NCI-H128 (cell line): ENCODE data around the gene RNF145.
"Not testable (repeated sequence)": the region's sequence is repeated elsewhere in the genome, so short reads cannot be mapped to it uniquely, and the experiment has no call there.

Experiments
- DNase-seq: peaks from one replicate; lab custom pipeline; 2025; ENCODE audit not compliant: unreplicated experiment; lab: John Stamatoyannopoulos, UW

Gene RNF145, protein sequence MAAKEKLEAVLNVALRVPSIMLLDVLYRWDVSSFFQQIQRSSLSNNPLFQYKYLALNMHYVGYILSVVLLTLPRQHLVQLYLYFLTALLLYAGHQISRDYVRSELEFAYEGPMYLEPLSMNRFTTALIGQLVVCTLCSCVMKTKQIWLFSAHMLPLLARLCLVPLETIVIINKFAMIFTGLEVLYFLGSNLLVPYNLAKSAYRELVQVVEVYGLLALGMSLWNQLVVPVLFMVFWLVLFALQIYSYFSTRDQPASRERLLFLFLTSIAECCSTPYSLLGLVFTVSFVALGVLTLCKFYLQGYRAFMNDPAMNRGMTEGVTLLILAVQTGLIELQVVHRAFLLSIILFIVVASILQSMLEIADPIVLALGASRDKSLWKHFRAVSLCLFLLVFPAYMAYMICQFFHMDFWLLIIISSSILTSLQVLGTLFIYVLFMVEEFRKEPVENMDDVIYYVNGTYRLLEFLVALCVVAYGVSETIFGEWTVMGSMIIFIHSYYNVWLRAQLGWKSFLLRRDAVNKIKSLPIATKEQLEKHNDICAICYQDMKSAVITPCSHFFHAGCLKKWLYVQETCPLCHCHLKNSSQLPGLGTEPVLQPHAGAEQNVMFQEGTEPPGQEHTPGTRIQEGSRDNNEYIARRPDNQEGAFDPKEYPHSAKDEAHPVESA

DNA sequence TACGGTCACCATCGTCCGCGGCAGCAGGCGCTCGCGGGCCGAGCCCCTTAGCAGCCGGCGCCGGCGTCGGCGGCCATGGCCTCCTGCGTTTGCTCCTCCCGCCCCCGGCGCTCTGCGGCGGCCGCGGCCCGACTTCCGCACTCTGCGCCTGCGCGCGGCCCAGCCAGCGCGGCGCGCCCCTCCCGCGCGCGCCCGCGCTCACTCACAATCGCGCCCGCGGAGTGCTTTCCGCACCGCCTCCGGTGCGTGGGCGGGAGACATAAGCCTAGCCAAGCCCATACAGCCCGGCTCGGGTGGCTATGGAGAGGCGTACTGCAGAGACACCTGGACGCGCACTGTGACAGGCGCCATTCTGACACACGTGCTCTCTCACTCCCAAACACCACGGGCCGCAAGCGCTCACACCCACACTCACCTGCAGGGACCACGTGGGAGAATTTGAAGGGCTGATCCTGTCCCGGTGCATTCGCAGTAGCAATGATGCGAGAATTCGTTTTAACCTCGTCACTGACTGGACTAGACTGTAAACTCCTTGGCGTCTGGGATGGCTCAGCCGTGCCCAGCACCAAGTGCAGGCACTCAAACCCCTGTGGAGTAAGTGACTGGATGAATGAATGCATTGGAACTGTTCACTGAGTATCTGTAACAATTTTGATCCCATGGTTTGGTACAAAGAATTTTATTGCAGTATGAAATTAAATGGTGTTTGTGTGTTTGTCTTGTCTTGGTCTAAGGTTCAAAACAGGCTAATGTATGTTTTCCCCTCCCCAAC is at the start of gene RNF145:
RNF145 (minus strand) TSS at position 116 of the 772 bp plus-strand sequence. CDS start 5,936 bp downstream, outside the sequence.
- peak; percentile 25 for DNase-seq

DNA sequence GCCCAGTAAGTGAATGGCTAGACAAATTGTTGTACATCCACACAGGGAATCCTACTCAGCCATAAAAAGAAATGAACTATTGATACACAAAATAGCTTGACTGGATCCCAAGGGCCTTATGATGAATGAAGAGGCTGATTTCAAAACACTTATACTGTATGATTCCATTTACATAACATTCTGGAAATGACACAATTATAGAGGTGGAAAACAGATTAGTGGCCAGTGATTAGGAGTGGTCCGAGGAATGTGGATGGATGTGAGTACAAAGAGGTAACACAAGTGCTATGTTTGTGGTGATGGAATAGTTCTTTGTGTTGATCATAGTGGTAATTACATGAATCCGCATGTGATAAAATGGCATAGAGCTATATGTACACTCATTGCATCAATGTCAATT is 49.0 kb upstream of the RNF145 start:
- no peak for DNase-seq

DNA sequence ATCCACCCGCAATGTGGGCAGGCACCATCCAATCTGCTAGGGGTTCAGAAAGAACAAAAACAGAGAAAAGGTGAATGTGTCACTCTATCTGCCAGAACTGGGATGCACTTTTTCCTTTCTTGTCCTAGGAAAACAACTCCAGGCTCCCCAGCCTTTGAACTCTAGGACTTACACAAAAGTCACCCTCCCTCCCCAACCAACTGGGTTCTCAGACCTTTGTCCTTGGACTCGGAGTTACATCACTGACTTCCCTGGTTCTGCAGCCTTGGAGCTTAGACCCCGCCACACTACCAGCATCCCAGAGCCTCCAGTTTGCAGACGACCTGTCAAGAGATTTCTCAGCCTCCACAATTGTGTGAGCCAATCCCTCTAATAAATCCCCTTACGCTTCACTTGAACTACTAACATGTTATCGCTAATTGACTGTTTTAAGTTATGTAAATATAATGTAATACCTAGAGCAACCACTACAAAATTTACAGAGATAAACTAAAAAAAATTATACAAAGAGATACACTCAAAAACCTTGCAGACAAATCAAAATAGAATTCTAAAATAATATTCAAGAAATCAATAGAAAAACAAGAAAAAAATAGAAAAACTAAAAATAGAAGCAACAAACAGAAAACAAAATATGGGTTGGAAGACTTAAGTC is 48.4 kb upstream of the RNF145 start:
- DNase-seq = no peak

DNA sequence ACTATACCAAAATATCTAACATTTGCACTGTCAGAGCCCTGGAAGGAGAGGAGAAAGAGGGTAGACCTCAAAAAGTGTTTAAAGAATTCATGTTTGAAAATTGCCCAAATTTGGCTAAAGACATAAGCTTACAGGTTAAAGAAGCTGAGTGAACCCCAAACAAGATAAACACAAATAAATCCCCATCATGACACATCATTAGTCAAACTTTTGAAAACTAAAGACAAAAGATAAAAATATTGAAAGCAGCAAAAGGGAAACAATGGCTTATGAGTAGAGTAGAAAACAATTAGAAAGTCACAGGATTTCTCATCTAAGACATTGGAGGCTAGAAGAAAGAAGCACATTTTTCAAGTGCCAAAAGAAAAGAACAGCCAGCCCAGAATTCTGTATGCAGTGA is 47.7 kb upstream of the RNF145 start:
- no peak for DNase-seq

DNA sequence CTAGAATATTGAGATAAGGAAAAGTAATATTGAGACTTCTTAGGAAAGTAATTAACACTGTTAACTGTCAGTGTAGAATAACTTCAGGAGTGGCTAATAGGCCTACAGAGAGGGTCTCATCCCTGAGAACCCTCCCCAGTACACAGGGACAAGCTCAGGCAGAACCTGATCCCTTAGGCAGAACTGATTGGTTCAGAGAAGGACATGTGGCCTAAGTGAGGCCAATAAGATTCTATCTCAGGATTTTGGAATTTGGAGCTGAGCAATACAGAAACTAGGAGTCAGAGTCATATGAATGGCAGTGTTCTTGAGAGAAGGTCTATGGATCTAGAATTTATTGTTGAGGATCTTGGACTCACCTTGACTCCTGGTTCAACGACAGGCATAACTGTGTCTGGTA is 42.8 kb upstream of the RNF145 start:
- no peak for DNase-seq

DNA sequence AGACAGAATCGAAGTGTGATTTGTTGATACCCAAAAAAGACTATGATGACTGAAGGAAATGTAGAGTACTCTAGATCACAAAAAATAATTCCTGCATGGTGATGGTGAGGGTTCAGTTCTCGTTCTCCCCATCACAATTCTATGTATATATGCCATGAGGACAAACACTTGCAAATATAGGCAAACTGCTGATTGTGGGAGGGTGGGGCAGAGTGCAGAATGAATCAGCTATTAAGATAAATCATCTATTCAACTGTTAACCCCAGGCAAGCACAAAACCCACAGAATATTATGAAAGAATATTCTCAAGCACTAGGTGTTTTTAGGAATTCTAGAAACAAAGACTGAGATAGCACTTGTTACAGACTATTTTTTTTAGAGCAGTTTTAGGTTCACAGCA is 39.8 kb upstream of the RNF145 start:
- DNase-seq = no peak

DNA sequence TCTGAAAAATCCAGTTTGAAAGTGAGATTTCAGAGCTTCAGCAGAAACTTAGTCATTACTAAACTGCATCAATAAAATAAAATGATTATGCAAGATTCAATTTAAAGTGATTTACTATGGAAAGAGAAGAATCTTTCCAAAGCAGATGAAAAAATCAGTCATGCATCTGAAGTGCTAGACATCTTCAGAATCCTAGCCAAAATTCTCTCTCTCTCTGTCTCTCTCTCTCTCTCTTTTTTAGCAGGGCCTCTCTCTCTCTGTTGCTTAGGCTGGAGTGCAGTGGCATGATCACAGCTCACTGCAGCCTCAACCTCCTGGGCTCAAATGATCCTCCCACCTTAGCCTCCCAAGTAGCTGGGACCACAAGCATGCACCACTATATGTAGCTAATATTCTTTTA is 35.5 kb upstream of the RNF145 start:
- DNase-seq = no peak

DNA sequence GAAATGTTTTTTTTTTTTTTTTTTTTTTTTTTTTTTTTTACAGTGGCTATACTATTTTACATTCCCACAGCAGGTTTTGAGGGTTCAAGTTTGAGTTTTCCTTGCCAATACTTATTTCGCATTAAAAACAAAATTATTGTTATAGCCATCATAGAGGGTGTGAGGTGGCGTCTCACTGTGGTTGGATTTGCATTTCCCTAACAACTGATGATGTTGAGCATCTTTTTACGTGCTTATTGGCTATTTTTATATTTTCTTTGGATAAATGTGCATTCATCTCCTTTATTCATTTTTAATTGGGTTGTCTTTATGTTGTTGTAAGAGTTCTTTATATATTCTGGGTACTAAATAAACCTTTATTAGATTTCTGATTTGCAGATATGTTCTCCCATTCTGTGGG is 34.8 kb upstream of the RNF145 start:
- no peak for DNase-seq

DNA sequence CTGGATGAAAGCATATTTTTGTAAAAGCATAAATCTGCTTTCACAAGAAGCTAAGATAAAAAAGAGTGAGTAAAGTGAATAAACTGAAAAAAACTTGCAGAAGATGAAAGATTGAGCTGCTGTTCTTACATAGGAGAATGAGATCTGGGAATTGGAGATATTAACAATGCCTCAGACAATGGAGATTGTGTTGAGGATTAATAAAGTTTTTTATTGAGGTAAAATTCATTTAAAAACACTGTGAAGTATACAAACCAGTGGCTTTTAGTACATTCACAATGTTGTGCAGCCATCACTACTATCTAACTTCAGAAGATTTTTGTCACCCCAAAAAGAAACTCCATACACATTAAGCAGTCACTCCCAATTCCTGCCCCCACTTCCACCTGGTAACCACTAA is 34.0 kb upstream of the RNF145 start:
- DNase-seq = no peak

DNA sequence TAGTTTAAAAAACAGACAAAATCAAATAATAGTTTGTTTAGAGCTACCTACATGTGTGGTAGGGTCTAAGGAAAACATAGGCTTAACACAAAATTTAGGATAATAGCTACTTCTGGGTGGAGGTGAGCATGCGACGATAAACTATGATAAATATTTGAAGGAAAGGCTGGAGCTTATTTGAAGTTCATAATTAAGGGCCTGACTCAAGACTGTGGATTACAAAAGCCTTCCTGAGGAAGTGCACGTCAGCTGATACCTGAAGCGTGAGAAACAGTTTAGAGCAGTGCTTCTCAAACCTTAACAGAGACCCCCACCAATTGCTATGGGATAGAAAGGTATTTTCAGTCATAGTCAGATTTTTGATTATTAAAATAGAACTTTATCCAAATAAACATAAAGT is 33.3 kb upstream of the RNF145 start:
- no peak for DNase-seq

DNA sequence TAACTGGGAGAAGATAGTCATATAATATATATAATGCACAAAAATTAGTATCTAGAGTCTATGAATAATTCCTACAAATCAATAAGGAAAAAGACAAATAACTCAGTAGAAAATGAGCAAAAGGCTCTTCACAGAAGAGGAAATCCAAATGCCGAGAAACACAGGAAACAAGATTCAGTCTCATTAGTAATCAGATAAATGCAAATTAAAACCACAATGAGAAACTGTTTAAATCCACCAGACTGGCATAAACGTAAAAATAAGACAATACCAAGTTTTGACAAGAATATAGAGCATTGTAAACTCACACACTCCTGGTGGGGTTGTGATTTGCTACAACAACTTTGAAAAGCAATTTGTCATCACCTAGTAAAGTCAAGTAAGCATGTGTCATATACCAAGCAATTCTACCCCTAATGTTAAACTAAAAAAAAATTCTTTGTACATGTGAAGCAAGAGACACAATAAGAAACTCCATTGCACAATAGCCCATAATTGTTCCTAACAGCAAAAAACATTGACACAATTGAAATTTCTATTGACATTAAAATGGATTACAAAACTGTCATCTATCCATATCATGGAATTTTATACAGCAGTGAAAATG is 32.7 kb upstream of the RNF145 start:
- no peak for DNase-seq

DNA sequence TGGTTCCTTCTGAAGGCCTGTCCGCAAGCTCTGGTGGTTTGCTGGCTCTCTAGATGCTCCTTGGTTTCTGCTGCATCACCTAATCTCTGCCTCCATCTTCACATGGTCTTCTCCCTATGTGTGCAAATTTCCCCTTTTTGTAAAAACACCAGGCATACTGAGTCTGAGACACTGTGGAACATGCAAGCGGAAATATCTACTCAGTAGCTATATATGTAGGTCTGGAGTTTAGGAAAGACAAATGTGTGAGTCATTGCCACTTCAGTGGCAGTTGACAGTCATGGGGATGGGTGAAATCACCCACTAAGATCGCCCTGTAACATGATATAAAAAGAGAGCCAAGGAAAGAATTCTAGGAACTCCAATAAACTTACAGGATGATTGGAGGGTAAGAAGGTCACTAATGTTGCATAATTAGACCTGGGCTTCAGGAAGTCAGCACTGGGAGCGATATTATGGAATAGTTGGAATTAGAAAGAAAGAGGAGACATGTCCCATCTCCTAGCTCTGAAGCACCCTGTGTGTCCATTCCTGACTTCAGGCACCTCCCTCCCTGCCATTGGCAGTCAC is 31.0 kb upstream of the RNF145 start:
- DNase-seq = no peak

DNA sequence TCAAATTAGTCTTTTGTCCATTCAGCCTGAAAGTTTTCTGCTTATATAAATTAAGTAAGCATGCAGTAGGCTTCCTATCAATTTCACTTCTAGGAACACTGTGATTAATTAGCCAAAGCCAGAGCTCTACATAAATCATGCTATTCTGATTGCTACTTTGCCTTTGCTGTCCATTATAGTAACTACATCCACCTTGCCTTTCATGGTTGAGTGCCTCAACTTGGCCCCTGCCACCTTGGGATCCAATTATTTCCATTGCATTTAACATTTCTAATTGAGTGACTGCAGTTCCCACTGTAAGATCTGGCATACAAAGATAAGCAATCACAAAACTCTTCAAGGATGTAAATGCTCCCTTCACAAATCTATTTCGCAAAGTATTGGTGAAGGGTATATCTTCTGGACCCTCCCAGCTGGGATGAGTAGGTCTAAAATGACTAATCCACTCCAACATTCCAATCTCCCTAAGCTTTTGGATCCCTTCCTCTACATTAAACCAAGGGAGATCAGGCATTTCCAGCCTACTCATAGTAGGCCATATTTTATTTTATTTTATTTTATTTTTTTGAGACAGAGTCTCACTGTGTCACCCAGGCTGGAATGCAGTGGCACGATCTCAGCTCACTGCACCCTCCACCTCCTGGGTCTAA is 26.6 kb upstream of the RNF145 start:
- not testable (repeated sequence) for DNase-seq

DNA sequence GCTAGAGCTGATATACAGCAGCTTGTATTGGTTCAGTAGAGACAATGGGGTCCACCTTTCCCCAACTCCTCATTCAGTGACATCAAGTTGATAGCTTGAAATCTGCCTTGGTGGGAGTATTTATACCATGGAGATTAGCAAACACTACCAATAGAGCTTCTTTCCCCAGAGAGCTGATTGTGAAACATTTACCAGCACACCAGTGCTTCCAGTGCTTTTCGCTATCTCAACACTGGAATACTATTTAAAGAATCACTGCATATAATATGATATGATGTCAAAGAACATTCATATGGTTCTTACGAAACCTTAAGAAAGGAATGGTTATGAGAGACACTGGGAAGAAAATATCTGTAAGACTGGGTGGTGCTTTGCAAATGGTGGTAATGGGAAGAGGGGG is 21.8 kb upstream of the RNF145 start:
- no peak for DNase-seq

DNA sequence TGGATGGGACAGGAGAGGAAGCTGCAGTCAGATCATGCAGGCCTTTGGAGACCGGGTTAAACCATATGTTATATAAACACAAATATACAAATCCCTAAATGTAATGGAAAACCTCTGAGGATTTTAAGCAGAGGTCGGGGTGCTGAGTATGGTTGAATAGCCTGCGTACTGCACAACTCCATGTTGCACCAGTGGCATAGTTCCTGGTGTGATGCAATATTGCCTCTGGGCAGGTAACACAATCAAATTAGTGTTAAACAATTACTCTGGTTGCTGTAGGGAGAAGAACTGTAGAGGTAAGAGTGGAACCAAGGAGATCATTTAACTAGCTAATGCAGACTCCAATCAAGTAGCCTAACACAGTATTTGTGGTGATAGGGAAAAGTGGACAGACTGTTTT is 21.3 kb upstream of the RNF145 start:
- no peak for DNase-seq

DNA sequence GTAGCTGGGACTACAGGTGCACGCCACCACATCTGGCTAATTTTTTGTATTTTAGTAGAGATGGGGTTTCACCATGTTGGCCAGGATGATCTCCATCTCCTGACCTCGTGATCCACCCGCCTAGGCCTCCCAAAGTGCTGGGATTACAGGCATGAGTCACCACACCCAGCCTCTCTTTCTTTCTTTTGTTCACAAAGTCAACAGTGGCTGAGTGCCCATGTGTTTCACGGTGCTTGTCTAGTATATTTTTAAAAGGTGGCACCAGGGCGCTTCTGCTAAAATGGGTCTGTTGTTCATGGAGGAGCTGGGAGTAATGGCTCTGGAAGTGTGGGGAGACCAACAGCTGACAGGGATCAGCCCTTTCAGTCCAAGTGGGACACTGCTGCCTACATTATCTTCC is 18.7 kb upstream of the RNF145 start:
- DNase-seq = not testable (repeated sequence)

DNA sequence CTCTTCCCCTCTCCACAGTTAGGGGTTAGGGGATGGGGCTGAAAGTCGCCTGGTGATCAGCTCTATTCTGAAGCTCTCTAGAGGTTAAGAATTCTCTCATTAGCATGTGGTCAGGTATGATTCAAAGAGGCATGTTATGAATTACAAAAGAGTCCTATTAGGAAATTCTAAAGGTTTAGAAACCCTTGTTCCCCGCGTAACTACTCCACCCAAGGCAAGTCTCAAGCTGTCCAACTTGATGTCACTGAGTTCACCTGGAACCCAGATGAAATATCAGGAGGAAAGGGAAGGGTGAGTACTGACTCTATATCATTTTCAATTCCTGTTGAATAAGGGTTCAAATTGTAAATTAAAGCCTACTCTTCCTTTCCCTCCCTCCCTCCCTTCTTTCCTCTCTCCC is 18.1 kb upstream of the RNF145 start:
- no peak for DNase-seq

DNA sequence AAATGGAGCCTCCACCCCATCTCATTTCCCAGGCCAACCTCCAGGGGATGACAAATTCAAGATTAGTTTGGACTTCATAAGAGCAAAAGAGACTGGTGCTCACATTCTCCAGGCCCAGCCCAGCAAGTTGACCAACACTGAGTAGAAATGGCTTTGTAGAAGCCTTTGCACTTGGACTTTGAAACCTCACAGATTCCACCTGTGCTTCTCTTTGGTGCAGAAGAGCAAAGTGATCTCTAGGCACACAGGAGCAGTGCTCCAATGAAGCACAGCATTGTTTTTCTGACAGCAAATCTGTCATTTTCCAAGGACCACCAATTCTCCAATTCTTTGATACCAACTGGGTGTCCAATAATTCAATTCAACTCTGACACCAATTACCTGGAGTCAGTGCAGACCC is 17.1 kb upstream of the RNF145 start:
- no peak for DNase-seq

DNA sequence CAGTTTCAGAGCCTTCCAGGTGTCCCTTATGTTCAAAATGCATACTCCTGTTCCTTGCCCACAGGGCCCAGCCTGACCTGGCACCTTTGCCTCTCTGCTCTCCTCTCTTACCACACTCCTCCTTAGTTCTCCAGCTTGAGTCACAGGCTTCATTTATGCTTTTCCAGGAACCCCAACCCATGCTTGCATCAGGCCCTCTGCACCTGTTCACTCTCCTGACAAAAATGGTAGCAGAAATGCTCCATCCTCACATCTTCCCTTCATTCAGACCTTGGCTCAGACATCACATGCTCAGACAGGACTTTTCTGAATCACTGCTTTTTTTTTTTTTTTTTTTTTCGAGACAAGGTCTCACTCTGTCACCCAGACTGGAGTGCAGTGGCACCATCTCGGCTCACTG is 15.1 kb upstream of the RNF145 start:
- DNase-seq = no peak

DNA sequence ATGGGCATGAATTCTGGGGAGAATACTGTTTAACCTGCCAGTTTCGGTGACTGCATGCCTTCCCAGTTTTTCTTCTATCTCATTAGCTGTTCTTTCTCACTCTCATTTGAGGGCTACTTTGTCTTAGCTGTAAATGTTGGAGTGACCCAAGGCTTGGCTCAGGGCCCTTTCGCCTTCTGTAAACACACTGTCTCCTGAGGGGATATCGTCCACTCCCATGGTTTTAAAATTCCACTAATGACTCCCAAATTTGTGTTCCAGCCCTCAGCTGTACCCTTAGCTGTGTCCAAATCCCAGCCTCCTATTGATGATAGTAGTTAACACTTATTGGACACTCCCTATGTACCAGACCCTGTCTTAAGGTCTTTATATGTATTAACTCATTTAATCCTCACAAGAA is 14.1 kb upstream of the RNF145 start:
- no peak for DNase-seq
